ENCODE data around the gene MITF. TPM values are rescaled to one million over a fixed set of nuclear protein-coding genes. Genes with fewer than 3 reads are reported as not detected.

MITF gene
- total and polyA plus RNA-seq, 2 of the 4 experiments (the other 2 are of a cell fraction): 6.5 to 16.7 TPM

GRCh38 chr3:69695933-69696332 is 43.3 kb upstream of the MITF start:
- Histone ChIP-seq H4K91ac (ENCODE audit: insufficient read depth, low read depth, low read length) (no peak overlapping the region), H3K9me1 (ENCODE audit: insufficient read depth, low read length) (peaks cover 2% of the 10 kb centered on the region; the same call in 1 of the 2 replicates), H3K27ac (ENCODE audit: insufficient read depth, low read length) (no peak overlapping the region), H3K4me2 (ENCODE audit: low read depth, low read length) (no peak overlapping the region), H2BK15ac (ENCODE audit: low read depth, low read length) (no peak overlapping the region), H3K36me3 (ENCODE audit: control insufficient read depth, insufficient read depth, low read length) (no peaks in the 10 kb centered on the region), H4K8ac (ENCODE audit: low read depth in 2 of 2, low read length in 2 of 2) (no peak overlapping the region), H3K4me1 (ENCODE audit: control insufficient read depth, insufficient read depth, low read length) (peaks cover 2% of the 10 kb centered on the region; the same call in 1 of the 2 replicates), H2BK20ac (ENCODE audit: low read depth, low read length) (no peak overlapping the region), H3K23ac (ENCODE audit: low read depth, low read length) (no peak overlapping the region), H3K14ac (replicated peaks; ENCODE audit: low read depth, low read length) (no peak overlapping the region), H4K5ac (ENCODE audit: low read depth, low read length) (no peak overlapping the region), H3K18ac (ENCODE audit: low read depth, low read length) (no peak overlapping the region), H2AK5ac (ENCODE audit: low read depth, low read length) (no peak overlapping the region), H4K20me1 (ENCODE audit: insufficient read depth, low read length) (no peaks in the 10 kb centered on the region), H3K27me3 (ENCODE audit: control insufficient read depth, insufficient read depth, low read length) (no peaks in the 10 kb centered on the region), H3K9ac (ENCODE audit: low read depth, low read length) (no peak overlapping the region), H3K4ac (ENCODE audit: low read depth, low read length) (no peak overlapping the region), H2BK5ac (ENCODE audit: low read depth, low read length, poor library complexity, severe bottlenecking) (no peak overlapping the region), H3K56ac (ENCODE audit: extremely low read depth, insufficient read depth, low read length) (no peak overlapping the region), H2BK120ac (ENCODE audit: low read depth, low read length) (no peak overlapping the region), H3K79me1 (ENCODE audit: low read depth in 1 of 2, low read length in 2 of 2) (no peaks in the 10 kb centered on the region), H2AK9ac (replicated peaks; ENCODE audit: low read depth, low read length, poor library complexity) (no peak overlapping the region), H3K4me3 (ENCODE audit: insufficient read depth, low read depth, low read length) (no peak overlapping the region), H3K9me3 (ENCODE audit: control insufficient read depth, insufficient read depth, low read length) (peaks cover 5% of the 10 kb centered on the region), H2AFZ (replicated peaks; ENCODE audit: low read length, poor library complexity) (no peak overlapping the region)
- intact Hi-C loops (cut with micrococcal nuclease): no loop called here
- TF ChIP-seq MXI1 (IDR thresholded peaks at IDR 0.05; ENCODE audit: borderline replicate concordance, low read depth, low read length) (no peak), CEBPB (IDR thresholded peaks at IDR 0.05; ENCODE audit: low read depth, low read length) (no peak), POLR2A (IDR thresholded peaks at IDR 0.05; ENCODE audit: low read depth, low read length) (no peak), NFE2L2 (IDR thresholded peaks at IDR 0.05; ENCODE audit: low read depth, low read length) (no peak), SMC3 (IDR thresholded peaks at IDR 0.05; ENCODE audit: low read depth, low read length) (no peak), BHLHE40 (IDR thresholded peaks at IDR 0.05; ENCODE audit: low read depth, low read length) (no peak), MAFK (IDR thresholded peaks at IDR 0.05; ENCODE audit: low read depth, low read length) (no peak), CTCF (conservative IDR thresholded peaks at IDR 0.05; ENCODE audit: low read depth, low read length) (no peak), RFX5 (IDR thresholded peaks at IDR 0.05; ENCODE audit: low read depth, low read length) (no peak), MAZ (IDR thresholded peaks at IDR 0.05; ENCODE audit: borderline replicate concordance, low read depth, low read length) (no peak), CHD1 (IDR thresholded peaks at IDR 0.05; ENCODE audit: low read depth, low read length) (no peak), RAD21 (IDR thresholded peaks at IDR 0.05; ENCODE audit: low read length) (no peak)
- TF ChIP-seq, protein P1, sequence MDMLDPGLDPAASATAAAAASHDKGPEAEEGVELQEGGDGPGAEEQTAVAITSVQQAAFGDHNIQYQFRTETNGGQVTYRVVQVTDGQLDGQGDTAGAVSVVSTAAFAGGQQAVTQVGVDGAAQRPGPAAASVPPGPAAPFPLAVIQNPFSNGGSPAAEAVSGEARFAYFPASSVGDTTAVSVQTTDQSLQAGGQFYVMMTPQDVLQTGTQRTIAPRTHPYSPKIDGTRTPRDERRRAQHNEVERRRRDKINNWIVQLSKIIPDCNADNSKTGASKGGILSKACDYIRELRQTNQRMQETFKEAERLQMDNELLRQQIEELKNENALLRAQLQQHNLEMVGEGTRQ (IDR thresholded peaks at IDR 0.05; ENCODE audit: low read depth, low read length): no peak
- WGBS, 2 experiments (ENCODE audit: extremely low coverage in 2 of 2, insufficient read length in 1 of 2): 88% methylated on average over 2 of the region's 4 CpGs; no CpG with 5 or more reads in 1 of the 2 experiments
- CTCF ChIA-PET: interaction anchor here (1.1 kb wide), 1 partner anchor 160 kb away, joined by 4 read pairs; no protein-coding TSS in a partner anchor
- DNase-seq (no peak), ATAC-seq (ENCODE audit: low read depth) (no peak)
- dilution Hi-C loops (cut with HindIII; ENCODE audit: low sequenced_read_pairs, unreplicated experiment): loop anchor here (25.0 kb wide), 1 partner anchor 241 kb away; no protein-coding TSS in a partner anchor
- in situ Hi-C loops (cut with MboI; ENCODE audit: low sequenced_read_pairs): no loop called here
- POLR2A ChIA-PET (ENCODE audit: unreplicated experiment): interaction anchor here (0.5 kb wide), 1 partner anchor 20 kb away, joined by 5 read pairs; no protein-coding TSS in a partner anchor
- BruUV-seq (replicated peaks): no TSS peak

Measured in IMR-90 (cell line).